VCaP (cell line): ENCODE measurements around the gene ATP2C2.

Experiments used
- H3K27ac ChIP-seq: fragments of 450-650 bp; 2 replicates; pipeline ENCODE4 v1.5.1; 2017
- TF ChIP-seq, protein P1 (sequence below): fragments of 450-650 bp; conservative IDR thresholded peaks from 2 replicates; pipeline ENCODE4 v1.5.1; 2017; ENCODE audit warnings: mild to moderate bottlenecking, moderate library complexity

Gene ATP2C2

GRCh38 chr16:84485255-84486010 is 117.1 kb downstream of the ATP2C2 start:
- no peak overlapping the region for H3K27ac ChIP-seq
- TF ChIP-seq, protein P1, sequence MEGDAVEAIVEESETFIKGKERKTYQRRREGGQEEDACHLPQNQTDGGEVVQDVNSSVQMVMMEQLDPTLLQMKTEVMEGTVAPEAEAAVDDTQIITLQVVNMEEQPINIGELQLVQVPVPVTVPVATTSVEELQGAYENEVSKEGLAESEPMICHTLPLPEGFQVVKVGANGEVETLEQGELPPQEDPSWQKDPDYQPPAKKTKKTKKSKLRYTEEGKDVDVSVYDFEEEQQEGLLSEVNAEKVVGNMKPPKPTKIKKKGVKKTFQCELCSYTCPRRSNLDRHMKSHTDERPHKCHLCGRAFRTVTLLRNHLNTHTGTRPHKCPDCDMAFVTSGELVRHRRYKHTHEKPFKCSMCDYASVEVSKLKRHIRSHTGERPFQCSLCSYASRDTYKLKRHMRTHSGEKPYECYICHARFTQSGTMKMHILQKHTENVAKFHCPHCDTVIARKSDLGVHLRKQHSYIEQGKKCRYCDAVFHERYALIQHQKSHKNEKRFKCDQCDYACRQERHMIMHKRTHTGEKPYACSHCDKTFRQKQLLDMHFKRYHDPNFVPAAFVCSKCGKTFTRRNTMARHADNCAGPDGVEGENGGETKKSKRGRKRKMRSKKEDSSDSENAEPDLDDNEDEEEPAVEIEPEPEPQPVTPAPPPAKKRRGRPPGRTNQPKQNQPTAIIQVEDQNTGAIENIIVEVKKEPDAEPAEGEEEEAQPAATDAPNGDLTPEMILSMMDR, result no peak

DNA sequence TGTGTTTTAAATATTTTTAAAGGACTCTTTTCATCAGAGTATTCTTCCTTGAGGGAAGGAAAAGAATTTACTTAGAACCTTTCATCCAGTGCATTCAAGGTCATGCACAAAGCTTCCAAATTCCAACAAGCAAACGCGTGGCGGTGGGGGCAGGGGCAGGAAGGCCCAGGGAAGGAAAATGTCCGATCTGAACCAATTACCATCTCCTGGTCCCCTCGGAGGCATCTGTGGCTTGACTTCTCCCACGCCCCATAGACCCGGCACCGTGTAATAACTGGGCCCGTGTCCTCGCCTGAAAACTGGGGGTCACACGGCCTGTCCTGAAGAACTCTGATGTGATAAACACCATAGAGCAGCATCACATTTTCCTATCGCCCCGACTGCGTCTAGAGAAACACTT is 117.8 kb downstream of the ATP2C2 start:
- TF ChIP-seq, protein P1, result no peak
- no peak overlapping the region for H3K27ac ChIP-seq

GRCh38 chr16:84486551-84487235 is 118.4 kb downstream of the ATP2C2 start:
- TF ChIP-seq, protein P1, result no peak
- H3K27ac ChIP-seq, result no peak overlapping the region

- no peak overlapping the region for H3K27ac ChIP-seq
- TF ChIP-seq, protein P1, result no peak
These were observed 119.0 kb downstream of the ATP2C2 start for GRCh38 chr16:84487358-84487757.

- no peak overlapping the region for H3K27ac ChIP-seq
- TF ChIP-seq, protein P1, result no peak
These were observed 120.8 kb downstream of the ATP2C2 start for GRCh38 chr16:84489131-84489530.

GRCh38 chr16:84495506-84495905 is 127.2 kb downstream of the ATP2C2 start:
- no peak overlapping the region for H3K27ac ChIP-seq
- TF ChIP-seq, protein P1, result no peak

DNA sequence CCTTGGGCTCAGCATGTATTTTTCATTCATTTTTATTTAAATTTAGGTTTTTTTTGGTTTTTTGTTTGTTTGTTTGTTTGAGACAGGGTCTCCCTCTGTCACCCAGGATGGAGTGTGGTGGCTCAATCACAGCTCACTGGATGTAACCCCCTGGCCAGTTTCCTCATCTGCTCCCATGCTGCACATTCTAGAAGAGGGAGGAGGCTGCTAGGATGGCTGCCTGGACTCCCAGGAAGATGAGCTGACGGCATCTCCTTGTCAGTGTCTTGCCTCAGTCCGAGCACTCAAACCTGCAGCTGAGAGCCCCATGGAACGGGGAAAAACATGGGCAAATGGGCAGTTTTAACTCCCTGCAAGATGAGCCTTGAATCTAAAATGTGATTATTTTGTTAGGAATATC is 128.7 kb downstream of the ATP2C2 start:
- TF ChIP-seq, protein P1, result no peak
- H3K27ac ChIP-seq, result no peak overlapping the region
